NCI-H1417 (cell line): ENCODE measurements around the gene SLC2A8.

Source experiments
- DNase-seq, 3 experiments: peaks; one replicate each; lab custom pipeline; 2025; lab: John Stamatoyannopoulos, UW

The SLC2A8 gene

GRCh38 chr9:127437497-127438264 is 40.7 kb downstream of the SLC2A8 start:
- DNase-seq, result no peak

GRCh38 chr9:127438394-127438793 is 41.4 kb downstream of the SLC2A8 start:
- DNase-seq, result no peak

GRCh38 chr9:127444283-127444920 is 47.4 kb downstream of the SLC2A8 start:
- DNase-seq, result peak in 1 of 3 experiments; percentile 12

- peak in 1 of 3 experiments; percentile 30 for DNase-seq
Measured at GRCh38 chr9:127444921-127445850, 48.2 kb downstream of the SLC2A8 start.

GRCh38 chr9:127445851-127446712 is 49.1 kb downstream of the SLC2A8 start:
- DNase-seq, result no peak

GRCh38 chr9:127446713-127447415 is 49.9 kb downstream of the SLC2A8 start:
- no peak for DNase-seq

- peak in 1 of 3 experiments; percentile 23 for DNase-seq
Measured at GRCh38 chr9:127447416-127448111, 50.6 kb downstream of the SLC2A8 start.

- DNase-seq, result peak in 1 of 3 experiments; percentile 23
Measured at GRCh38 chr9:127448112-127448805, 51.3 kb downstream of the SLC2A8 start.

GRCh38 chr9:127449332-127449966 is 52.5 kb downstream of the SLC2A8 start:
- DNase-seq, result peak in 1 of 3 experiments; percentile 28

GRCh38 chr9:127450243-127450760 is 53.3 kb downstream of the SLC2A8 start:
- peak in 1 of 3 experiments; percentile 50 for DNase-seq

GRCh38 chr9:127450830-127451607 is 54.0 kb downstream of the SLC2A8 start, which contains the start of the genes LRSAM1 and RPL12:
Gene LRSAM1, plus strand, starts transcription at chr9:127451510. Its CDS starts 3,018 bp downstream, at chr9:127454528.
Gene RPL12, minus strand, starts transcription at chr9:127451406. Its CDS starts 89 bp downstream, at chr9:127451317.
- DNase-seq, result peak; percentile 94 to 99 (median 96)

- DNase-seq, result peak in 1 of 3 experiments; percentile 84
Measured at GRCh38 chr9:127451608-127451857, 54.6 kb downstream of the SLC2A8 start.

GRCh38 chr9:127451858-127452656 is 55.1 kb downstream of the SLC2A8 start:
- DNase-seq, result peak; percentile 14 to 77 (median 61)

GRCh38 chr9:127452691-127453090 is 55.7 kb downstream of the SLC2A8 start:
- no peak for DNase-seq

- DNase-seq, result no peak
Measured at GRCh38 chr9:127455324-127455992, 58.5 kb downstream of the SLC2A8 start.

- no peak for DNase-seq
Measured at GRCh38 chr9:127457191-127457878, 60.4 kb downstream of the SLC2A8 start.
